IPS-18c (cell line): ENCODE data around the gene EXOG.

ENCODE experiments used
- H3K4me3 ChIP-seq: 2 replicates; pipeline ENCODE4 v1.7.0; 2013; ENCODE audit warnings: low read depth, mild to moderate bottlenecking, low read length, moderate library complexity; ENCODE audit not compliant: insufficient read depth
- H3K9me3 ChIP-seq: one replicate; pipeline ENCODE4 v1.6.1; 2013; ENCODE audit warnings: mild to moderate bottlenecking, low read length, moderate library complexity; ENCODE audit not compliant: control insufficient read depth, insufficient read depth

Gene EXOG

DNA sequence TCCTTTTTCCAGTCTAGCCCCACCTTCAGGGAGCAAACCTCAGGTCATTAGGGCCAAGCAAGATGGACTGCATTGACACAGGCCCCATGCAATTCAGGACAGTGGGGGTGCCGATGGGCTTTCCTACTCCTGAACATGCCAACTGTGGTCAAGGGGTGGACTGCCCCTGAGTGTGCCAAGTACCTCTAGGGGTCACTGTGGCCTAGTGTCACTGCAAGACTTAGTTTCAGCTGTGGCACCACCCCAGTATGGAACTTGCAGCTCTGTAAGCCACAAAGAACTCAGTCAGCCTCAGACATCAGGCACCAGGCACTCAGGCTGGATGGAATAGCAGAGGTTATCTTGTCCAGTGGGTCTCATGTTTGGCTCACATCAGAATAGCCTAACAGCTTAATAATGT is 32.3 kb downstream of the EXOG start:
- Histone ChIP-seq H3K9me3 (peaks cover 2% of the 10 kb centered on the region), H3K4me3 (no peak overlapping the region)

GRCh38 chr3:38532529-38532928 is 36.4 kb downstream of the EXOG start:
- Histone ChIP-seq H3K4me3 (no peak overlapping the region), H3K9me3 (no peaks in the 10 kb centered on the region)

GRCh38 chr3:38533285-38533976 is 37.3 kb downstream of the EXOG start:
- no peak overlapping the region for H3K4me3 ChIP-seq
- no peaks in the 10 kb centered on the region for H3K9me3 ChIP-seq

DNA sequence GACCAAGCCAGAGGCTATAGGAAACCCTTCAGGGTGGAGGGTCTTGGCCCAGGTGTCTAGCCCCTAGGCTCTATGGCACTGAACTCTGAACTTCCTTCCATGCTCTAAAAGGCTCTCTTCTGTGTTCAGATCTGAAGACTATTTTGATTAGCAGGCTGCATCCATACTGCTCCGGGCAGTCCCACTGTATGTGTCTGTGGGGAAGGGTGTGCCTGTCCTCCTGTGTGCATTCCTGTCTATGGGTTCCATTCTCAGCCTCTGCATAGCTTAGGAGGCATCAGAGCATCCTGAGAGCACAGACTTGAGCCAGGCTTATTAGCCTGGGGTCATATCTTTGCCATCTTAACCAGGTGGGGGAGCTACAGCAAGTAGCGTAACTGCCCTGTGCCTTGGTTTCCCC is 38.0 kb downstream of the EXOG start:
- Histone ChIP-seq H3K9me3 (no peaks in the 10 kb centered on the region), H3K4me3 (no peak overlapping the region)

DNA sequence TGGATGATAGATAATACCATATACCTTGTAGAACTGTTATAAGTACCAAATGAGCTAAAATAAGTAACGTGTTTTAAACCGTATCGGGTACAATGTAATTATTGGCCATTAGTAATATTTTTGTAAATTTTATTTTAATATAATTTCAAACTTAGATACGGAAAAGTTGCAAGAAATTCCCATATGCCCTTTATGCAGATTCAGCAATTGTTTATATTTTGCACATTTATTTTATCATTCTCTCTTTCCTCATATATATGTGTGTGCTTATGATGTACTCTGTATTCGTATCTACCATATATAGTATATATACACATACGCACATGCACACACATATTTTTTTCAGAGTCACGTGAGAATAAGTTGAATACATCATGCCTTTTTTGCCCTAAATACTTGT is 38.5 kb downstream of the EXOG start:
- Histone ChIP-seq H3K4me3 (no peak overlapping the region), H3K9me3 (no peaks in the 10 kb centered on the region)

DNA sequence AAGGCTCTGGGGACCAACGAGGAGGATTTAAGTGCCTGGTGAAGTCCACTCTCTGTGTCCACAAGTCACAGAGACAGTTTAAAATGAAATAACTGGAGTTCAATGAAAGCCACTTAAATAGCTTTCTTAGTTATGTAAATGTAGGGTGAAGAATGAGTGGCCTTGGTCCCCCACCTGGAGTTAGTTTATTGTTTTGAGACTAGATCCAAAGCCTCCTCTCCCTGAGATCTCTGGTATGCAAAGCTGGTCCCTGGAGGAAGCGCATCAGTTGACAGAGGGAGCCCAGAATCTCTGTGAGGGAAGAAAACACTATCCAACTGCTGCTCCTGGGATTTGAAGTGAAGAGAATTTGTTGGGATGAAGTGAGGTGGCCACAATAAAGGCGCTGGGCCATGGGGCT is 40.5 kb downstream of the EXOG start:
- H3K4me3 ChIP-seq: no peak overlapping the region
- no peaks in the 10 kb centered on the region for H3K9me3 ChIP-seq

DNA sequence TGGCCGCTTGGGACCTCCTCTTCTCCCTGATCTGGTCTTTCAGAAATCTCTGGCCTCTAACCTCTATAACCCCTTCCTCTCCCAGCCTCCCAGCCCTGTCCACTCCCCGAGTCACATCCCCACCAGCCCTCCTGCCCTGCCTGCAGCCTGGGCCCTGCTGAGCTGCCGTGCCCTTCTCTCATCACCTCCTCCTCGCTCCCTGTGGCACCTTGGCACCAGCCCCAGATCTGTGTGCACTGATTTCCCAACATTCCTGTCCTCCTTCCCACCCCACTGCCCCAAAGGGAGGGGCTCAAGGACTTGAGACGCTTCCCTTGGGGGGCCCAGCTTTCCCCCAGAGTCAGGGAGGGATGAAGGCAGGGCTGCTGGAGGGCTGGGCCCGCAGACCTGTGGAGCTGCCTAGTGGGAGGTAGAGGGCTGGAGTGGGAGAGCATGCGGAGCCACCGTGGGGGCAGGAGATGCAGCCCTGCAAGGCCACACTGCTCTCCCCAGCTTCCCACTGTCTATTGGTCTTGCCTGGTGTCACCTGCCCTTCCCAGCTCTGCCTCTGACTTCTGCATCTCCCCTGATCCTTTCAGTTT is 42.7 kb downstream of the EXOG start:
- Histone ChIP-seq H3K9me3 (no peaks in the 10 kb centered on the region), H3K4me3 (no peak overlapping the region)

DNA sequence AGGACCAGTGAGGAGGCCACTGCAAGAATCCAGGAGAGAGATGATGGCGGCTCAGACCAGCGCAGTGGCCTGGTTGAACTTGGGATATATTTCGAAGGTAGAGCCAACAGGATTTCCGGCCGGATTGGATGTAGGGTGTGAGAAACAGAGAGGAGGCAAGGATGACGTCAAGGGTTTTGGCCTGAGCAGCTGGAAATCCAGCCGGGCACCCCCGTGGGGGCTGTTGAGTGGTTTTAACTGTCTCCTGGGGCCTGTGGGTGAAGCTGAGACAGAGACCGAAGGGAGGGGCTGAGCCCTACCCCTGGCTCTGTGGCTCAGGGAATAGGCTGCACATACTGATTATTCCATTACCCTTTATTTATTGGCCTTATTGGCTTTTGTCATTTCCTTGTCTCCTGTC is 45.7 kb downstream of the EXOG start:
- peaks cover 2% of the 10 kb centered on the region for H3K9me3 ChIP-seq
- no peak overlapping the region for H3K4me3 ChIP-seq

DNA sequence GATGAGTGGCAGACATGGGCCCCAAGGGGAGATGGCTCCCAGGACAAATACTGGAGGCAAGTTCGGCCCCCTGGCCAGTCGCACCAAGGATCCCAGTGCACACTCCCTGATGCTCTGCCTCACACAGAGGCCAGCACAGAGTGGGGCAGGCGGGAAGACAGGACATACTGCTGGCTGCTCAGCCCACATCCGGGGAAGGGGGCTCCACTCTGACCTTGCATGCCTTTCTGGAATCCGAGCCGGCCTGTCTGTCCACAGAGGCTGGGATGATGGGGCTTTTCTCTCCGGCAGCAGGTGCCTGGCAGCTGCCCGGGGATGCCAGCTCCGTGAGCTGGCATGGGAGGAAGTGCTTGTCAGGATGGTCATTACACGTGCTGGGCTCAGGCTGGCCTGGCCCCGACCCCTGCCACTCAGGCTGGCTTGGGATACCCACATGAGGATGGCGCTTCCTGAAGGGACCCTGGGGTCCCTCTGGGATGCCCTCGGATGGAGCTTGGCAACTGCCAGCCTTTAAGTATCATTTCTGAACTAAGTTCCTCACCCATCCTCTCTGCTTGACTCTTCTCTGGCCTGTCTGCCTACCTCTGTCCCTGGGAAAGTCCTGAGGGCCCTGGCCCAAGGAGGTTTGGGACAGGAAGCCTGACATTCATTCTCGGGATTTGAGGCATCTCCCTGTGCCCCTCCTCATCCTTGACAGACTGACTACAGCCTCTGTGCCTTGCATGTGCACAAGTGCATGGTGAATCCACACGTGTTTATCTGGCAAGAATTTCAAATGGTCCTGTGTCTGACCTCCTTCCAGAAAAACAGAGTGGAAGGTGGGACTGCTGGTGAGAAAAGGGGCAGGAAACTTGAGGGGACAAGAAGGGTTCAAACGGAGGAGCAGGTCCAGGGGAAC is 46.5 kb downstream of the EXOG start:
- Histone ChIP-seq H3K9me3 (peaks cover 2% of the 10 kb centered on the region), H3K4me3 (no peak overlapping the region)

- Histone ChIP-seq H3K9me3 (peaks cover 2% of the 10 kb centered on the region), H3K4me3 (no peak overlapping the region)
Measured at GRCh38 chr3:38543586-38543985, 47.4 kb downstream of the EXOG start.

GRCh38 chr3:38544926-38545325 is 48.8 kb downstream of the EXOG start:
- H3K4me3 ChIP-seq: no peak overlapping the region

DNA sequence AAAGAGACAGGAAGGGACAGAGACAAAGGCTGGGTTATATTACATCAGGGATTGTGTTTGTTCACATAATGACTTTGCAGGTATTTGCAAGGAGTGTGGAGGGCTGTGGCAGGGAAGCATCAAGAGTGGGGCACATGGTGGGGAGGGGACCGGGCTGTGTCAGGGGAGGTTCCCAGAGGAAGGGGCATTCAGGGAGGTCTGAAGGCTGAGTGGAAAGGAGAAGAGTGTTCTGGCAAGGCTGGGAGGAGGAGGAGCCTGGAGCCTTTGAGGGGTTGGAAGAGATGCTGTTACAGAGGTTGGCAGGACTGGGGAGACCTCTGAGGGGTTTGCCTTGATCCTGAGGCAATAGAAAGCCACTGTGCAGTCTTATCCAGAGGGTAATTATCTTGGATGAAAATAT is 49.4 kb downstream of the EXOG start:
- Histone ChIP-seq H3K9me3 (peaks cover 2% of the 10 kb centered on the region), H3K4me3 (no peak overlapping the region)

More at GRCh38 chr3:38544926-38545325, 48.8 kb downstream of the EXOG start:
- peaks cover 2% of the 10 kb centered on the region for H3K9me3 ChIP-seq

DNA sequence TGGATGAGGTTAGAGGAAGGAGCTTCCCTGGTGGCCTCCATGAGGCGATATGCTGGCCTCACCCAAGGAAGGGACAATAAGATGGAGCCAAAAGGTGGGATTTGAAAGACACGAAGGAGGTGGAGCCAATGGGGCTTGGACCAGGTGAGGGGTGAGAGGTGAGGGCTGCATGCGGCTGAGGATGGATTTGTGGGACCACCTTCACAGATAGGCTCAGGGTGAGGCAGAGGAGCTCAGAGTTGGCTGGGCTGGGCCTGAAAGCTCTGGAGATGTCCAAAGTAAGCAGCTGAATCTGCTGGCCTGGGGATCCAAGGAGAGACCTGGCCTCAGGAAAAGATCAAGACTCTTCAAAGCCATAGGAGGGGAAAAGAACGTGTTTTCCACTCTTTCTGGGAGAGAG is 49.8 kb downstream of the EXOG start:
- Histone ChIP-seq H3K4me3 (no peak overlapping the region), H3K9me3 (peaks cover 2% of the 10 kb centered on the region)

DNA sequence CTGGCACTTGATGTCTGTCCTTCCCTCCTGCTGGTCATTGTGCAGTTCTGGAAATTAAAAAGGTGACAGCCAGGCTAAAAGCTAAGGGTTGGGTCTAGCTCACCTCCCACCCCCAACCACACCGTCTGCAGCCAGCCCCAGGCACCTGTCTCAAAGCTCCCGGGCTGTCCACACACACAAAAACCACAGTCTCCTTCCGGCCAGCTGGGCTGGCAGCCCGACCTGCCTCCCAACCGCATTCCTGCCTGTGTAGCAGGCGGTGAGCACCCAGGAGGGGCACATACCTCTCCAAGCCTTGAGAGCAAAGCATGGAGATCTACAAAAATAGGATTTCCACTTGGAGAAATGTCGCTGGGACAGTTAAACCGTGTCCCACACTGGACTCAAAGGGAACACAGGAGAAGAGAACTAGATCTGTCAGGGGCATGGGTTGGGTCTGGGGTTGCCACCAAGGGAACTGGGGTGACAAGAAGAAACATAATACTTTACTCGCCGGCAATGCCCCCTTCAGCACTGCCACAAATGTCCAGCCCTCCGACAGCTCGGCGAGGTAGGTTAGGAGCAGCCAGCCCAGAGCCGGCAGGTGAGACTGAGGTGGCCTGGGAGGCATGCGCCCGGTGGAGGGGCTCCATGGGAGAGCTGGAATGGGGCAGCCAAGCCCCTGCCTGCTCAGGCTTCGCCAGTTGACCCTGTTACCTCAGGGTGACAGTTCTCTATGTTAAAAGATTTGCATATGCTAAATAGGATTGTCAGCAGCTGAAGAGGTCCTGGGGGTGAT is 52.2 kb downstream of the EXOG start:
- Histone ChIP-seq H3K4me3 (no peak overlapping the region), H3K9me3 (peaks cover 2% of the 10 kb centered on the region)

GRCh38 chr3:38549082-38549481 is 52.9 kb downstream of the EXOG start:
- Histone ChIP-seq H3K9me3 (peaks cover 2% of the 10 kb centered on the region), H3K4me3 (no peak overlapping the region)

GRCh38 chr3:38549486-38549885 is 53.3 kb downstream of the EXOG start:
- no peak overlapping the region for H3K4me3 ChIP-seq
- peaks cover 4% of the 10 kb centered on the region for H3K9me3 ChIP-seq
